HG03457 (cell line): Measurements from ENCODE around the gene TTC13.

Experiments
- ATAC-seq: cut with Tn5 transposase; IDR thresholded peaks from one replicate; pipeline ENCODE4 v1.9.1; 2021; ENCODE audit warnings: moderate number of reproducible peaks; ENCODE audit not compliant: unreplicated experiment

TTC13 gene

GRCh38 chr1:230877146-230877923 lies 101.3 kb downstream of the TTC13 start:
- no peak for ATAC-seq

- no peak for ATAC-seq
Observed at GRCh38 chr1:230876660-230877059, 102.0 kb downstream of the TTC13 start.

GRCh38 chr1:230875370-230875769 lies 103.3 kb downstream of the TTC13 start:
- no peak for ATAC-seq

- ATAC-seq = no peak
Observed at GRCh38 chr1:230870916-230871315, 107.7 kb downstream of the TTC13 start.

GRCh38 chr1:230869500-230869899 lies 109.2 kb downstream of the TTC13 start:
- ATAC-seq = no peak

- peak; percentile 49 for ATAC-seq
Observed at GRCh38 chr1:230868736-230869385, 109.8 kb downstream of the TTC13 start.

GRCh38 chr1:230867903-230868735 lies 110.5 kb downstream of the TTC13 start, which contains the start of gene C1orf198:
Gene C1orf198, minus strand, starts transcription at chr1:230868521. Its CDS starts 9 bp downstream, at chr1:230868512.
- peak; percentile 65 for ATAC-seq

GRCh38 chr1:230867101-230867902 lies 111.4 kb downstream of the TTC13 start:
- ATAC-seq = no peak

- ATAC-seq = no peak
Observed at GRCh38 chr1:230866171-230867070, 112.2 kb downstream of the TTC13 start.

GRCh38 chr1:230865062-230865817 lies 113.4 kb downstream of the TTC13 start:
- no peak for ATAC-seq

- ATAC-seq = no peak
Observed at GRCh38 chr1:230864441-230864840, 114.2 kb downstream of the TTC13 start.

- no peak for ATAC-seq
Observed at GRCh38 chr1:230863449-230863848, 115.2 kb downstream of the TTC13 start.

- ATAC-seq = no peak
Observed at GRCh38 chr1:230861970-230862595, 116.6 kb downstream of the TTC13 start.

GRCh38 chr1:230861489-230861888 lies 117.2 kb downstream of the TTC13 start:
- no peak for ATAC-seq

- no peak for ATAC-seq
Observed at GRCh38 chr1:230860617-230861384, 117.9 kb downstream of the TTC13 start.

- no peak for ATAC-seq
Observed at GRCh38 chr1:230858918-230859729, 119.5 kb downstream of the TTC13 start.
